Peyer's patch (tissue), 4 donors: ENCODE results near the gene SPATA16. TPM values are rescaled to one million over a fixed set of nuclear protein-coding genes. Genes with fewer than 3 reads are reported as not detected.
"Not testable (repeated sequence)": the region's sequence is repeated elsewhere in the genome, so short reads cannot be mapped to it uniquely, and the experiment has no call there.

Experiments used
- DNase-seq, 3 donors: peaks; one replicate each; pipeline ENCODE4 v3.0.0-alpha.2; 2017 to 2019
- H3K27ac ChIP-seq, 4 donors: fragments of 200-600 bp; sonication (generic); one replicate each; pipeline ENCODE4 v1.5.1; 2016 to 2019
- H3K27me3 ChIP-seq, 2 donors: fragments of 200-600 bp; sonication (generic); one replicate each; pipeline ENCODE4 v1.5.1; 2019
- H3K36me3 ChIP-seq, 3 donors: fragments of 200-600 bp; sonication (generic); one replicate each; pipeline ENCODE4 v1.5.1; 2016 to 2019
- H3K4me1 ChIP-seq, 4 donors: fragments of 200-600 bp; sonication (generic); one replicate each; pipeline ENCODE4 v1.5.1; 2016 to 2019
- H3K4me3 ChIP-seq, 4 donors: fragments of 200-600 bp; sonication (generic); 1 replicate in 3 of 4; 2 replicates in 1 of 4; pipeline ENCODE4 v1.5.1; 2016 to 2019; ENCODE audit warnings: mild to moderate bottlenecking in 1 of 4
- H3K9me3 ChIP-seq, 4 donors: fragments of 200-600 bp; sonication (generic); one replicate each; pipeline ENCODE4 v1.5.1; 2016 to 2019; ENCODE audit warnings: mild to moderate bottlenecking in 1 of 4
- POLR2A ChIP-seq, 2 donors: fragments of 450-650 bp; IDR thresholded peaks; one replicate each; pipeline ENCODE4 v1.5.1; 2017; ENCODE audit warnings: antibody characterized with exemption in 2 of 2, mild to moderate bottlenecking in 2 of 2, moderate library complexity in 2 of 2
- total RNA-seq, 4 donors: library from RNA; depleted of rRNA; stranded (reverse); fragments of >200 nt; gene quantifications; one replicate each; pipeline ENCODE4 v1.1.0, GENCODE V29; 2016
- TF ChIP-seq, protein P1 (sequence below), 6 experiments: fragments of 450-650 bp in 4 of 6; fragments of 200-600 bp in 2 of 6; sonication (generic) in 1 of 6; IDR thresholded peaks; one replicate each; pipeline ENCODE4 v1.5.1; 2017 to 2019; ENCODE audit warnings: antibody characterized with exemption in 6 of 6, mild to moderate bottlenecking in 3 of 6, moderate library complexity in 1 of 6

SPATA16 gene
- total RNA-seq, 4 donors from 2014 or later = not detected

DNA sequence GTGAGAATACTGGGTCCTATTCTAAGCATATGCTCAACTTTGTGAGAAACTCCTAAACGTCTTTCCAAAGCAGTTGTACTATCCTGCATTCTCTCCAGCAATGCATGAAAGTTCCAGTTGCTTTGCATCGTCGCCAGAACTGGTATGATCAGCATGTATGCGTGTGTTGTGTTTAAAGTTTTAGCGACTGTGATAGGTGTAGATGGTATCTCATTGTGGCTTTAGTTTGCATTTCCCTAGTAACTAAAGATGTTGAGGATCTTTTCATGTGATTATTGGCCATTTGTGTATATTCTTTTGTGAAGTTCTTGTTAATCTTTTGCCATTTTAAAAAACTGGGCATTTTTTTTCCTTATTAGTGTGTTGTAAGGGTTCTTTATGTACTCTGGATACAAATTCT, 115.1 kb downstream of the SPATA16 start:
- Histone ChIP-seq H3K27ac (no peak overlapping the region), H3K27me3 (no peaks in the 10 kb centered on the region), H3K9me3 (no peaks in the 10 kb centered on the region), H3K4me1 (no peaks in the 10 kb centered on the region), H3K4me3 (no peak overlapping the region), H3K36me3 (no peaks in the 10 kb centered on the region)
- TF ChIP-seq, protein P1, sequence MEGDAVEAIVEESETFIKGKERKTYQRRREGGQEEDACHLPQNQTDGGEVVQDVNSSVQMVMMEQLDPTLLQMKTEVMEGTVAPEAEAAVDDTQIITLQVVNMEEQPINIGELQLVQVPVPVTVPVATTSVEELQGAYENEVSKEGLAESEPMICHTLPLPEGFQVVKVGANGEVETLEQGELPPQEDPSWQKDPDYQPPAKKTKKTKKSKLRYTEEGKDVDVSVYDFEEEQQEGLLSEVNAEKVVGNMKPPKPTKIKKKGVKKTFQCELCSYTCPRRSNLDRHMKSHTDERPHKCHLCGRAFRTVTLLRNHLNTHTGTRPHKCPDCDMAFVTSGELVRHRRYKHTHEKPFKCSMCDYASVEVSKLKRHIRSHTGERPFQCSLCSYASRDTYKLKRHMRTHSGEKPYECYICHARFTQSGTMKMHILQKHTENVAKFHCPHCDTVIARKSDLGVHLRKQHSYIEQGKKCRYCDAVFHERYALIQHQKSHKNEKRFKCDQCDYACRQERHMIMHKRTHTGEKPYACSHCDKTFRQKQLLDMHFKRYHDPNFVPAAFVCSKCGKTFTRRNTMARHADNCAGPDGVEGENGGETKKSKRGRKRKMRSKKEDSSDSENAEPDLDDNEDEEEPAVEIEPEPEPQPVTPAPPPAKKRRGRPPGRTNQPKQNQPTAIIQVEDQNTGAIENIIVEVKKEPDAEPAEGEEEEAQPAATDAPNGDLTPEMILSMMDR (IDR thresholded peaks at IDR 0.05) = no peak
- TF ChIP-seq POLR2A (IDR thresholded peaks at IDR 0.05) = no peak
- no peak for DNase-seq

DNA sequence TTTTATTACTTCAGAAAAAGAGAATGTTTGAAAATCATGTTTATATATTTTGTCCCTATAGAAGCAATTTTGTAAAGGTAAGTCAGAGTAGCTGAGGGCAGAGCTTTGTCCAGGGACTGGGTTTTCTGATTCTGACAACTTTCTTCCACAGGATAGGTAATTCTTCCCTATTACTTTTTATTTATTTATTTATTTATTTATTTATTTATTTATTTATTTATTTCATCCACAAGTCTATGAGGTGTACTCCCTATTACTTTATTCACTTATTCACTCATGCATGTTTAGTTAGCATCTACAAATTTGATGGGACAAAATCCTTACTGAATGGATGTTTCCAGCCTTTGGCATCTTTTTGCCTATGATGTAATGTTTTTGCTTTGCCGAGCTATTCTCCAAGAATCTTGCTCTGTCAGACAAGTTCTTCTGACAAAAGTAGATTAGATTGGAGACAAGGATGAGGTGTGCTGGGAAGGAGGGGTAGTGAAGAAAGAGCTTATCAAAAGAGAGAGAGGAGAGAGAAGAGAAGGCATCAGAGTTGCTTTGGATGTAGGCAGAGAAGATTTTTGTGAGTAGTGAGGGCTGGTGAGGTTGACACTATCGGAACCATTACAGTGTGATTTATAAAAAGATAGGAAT, 119.4 kb downstream of the SPATA16 start:
- no peak overlapping the region for H3K4me3 ChIP-seq
- H3K9me3 ChIP-seq = no peaks in the 10 kb centered on the region
- DNase-seq = no peak
- no peaks in the 10 kb centered on the region for H3K4me1 ChIP-seq
- no peaks in the 10 kb centered on the region for H3K36me3 ChIP-seq
- H3K27ac ChIP-seq = no peak overlapping the region
- TF ChIP-seq POLR2A (IDR thresholded peaks at IDR 0.05) = no peak
- TF ChIP-seq, protein P1 (IDR thresholded peaks at IDR 0.05) = no peak
- no peaks in the 10 kb centered on the region for H3K27me3 ChIP-seq

DNA sequence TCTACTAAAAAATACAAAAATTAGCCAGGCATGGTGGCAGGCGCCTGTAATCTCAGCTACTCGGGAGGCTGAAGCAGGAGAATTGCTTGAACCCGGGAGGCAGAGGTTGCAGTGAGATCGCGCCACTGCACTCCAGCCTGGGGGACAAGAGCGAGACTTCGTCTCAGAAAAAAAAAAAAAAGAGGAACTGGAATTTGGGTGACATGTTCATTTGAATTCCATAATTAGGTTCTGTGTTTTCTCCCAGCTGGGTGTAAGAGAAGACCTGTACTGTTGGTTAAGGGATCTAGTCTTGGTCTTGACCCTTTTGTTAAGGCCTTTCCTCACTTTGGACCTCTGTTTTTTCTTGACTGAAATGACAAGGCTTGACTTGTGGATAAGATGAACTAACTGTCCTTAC, 120.9 kb downstream of the SPATA16 start:
- H3K4me1 ChIP-seq, H3K9me3 ChIP-seq, DNase-seq, H3K36me3 ChIP-seq, H3K4me3 ChIP-seq, H3K27me3 ChIP-seq, H3K27ac ChIP-seq: not testable (repeated sequence)

DNA sequence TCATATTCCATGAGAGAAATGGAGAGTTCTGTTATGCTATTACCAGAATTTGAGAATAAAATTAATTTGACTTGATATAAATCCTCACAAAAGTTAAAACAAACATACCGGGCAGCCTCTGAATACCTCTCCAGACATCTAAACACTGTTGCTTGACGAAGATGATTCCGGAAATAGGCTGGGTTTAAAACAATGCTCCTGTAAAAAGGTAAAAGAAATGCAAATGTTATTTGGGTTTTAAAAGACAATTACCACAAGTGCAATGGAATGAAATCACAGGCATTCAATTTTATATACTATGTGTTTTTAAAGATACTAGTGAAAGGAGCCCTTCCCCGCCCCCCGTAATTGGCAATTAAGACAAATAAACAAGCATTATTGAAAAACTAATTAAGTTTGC, 121.7 kb downstream of the SPATA16 start:
- no peaks in the 10 kb centered on the region for H3K27me3 ChIP-seq
- no peak overlapping the region for H3K27ac ChIP-seq
- no peak for DNase-seq
- H3K9me3 ChIP-seq = no peaks in the 10 kb centered on the region
- H3K36me3 ChIP-seq = no peaks in the 10 kb centered on the region
- H3K4me3 ChIP-seq = no peak overlapping the region
- TF ChIP-seq, protein P1 (IDR thresholded peaks at IDR 0.05) = no peak
- TF ChIP-seq POLR2A (IDR thresholded peaks at IDR 0.05) = no peak
- H3K4me1 ChIP-seq = no peaks in the 10 kb centered on the region

DNA sequence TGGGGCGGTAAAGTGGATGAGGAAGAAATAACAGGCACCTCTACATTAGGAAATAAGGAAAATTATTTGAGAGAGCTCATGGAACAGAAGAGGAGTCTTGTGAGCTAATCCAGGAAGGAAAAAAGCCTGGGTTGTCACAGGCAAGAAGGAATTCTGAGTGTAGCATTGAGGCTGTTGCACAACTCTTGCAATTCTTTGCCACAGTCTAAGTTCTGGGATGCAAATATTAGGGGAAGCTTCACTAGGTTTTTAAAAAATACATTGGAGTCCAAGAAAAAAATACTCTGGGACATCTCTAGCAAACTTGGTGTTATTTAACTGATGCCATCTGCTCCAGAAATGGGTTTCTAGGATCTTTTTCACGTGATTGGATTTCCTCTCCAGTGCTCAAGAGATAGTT, 122.3 kb downstream of the SPATA16 start:
- H3K4me1 ChIP-seq = no peaks in the 10 kb centered on the region
- no peaks in the 10 kb centered on the region for H3K27me3 ChIP-seq
- H3K4me3 ChIP-seq = no peak overlapping the region
- H3K36me3 ChIP-seq = no peaks in the 10 kb centered on the region
- TF ChIP-seq, protein P1 (IDR thresholded peaks at IDR 0.05) = no peak
- no peak for TF ChIP-seq POLR2A (IDR thresholded peaks at IDR 0.05)
- no peak overlapping the region for H3K27ac ChIP-seq
- DNase-seq = no peak
- no peaks in the 10 kb centered on the region for H3K9me3 ChIP-seq

DNA sequence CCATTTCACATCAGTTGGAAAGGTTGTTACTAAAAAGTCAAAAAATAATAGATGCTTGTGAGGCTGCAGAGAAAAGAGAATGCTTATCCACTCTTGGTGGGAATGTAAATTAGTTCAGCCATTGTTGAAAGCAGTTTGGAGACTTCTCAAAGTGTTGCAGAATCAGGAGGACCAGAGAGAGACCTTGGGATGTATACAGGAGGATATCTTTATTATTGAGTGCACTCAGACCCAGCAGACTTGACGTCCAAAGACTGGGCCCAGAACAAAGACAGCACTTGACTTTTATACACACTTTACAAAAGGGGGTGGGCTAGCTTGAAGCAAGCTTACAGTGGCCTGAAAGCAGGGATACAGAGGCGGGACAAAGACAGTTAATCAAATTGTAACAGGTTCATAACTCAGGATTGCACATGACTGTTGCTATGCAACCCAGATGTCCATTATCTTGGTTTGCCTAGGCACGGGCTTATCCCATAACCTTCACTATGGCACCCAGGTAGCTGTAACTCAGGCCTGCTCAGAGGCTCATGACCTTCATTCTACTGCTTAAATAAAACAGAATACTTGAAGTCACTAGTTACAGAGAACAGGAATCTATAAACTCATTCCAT, 127.7 kb downstream of the SPATA16 start:
- TF ChIP-seq POLR2A (IDR thresholded peaks at IDR 0.05) = no peak
- TF ChIP-seq, protein P1 (IDR thresholded peaks at IDR 0.05) = no peak
- no peak overlapping the region for H3K27ac ChIP-seq
- no peaks in the 10 kb centered on the region for H3K9me3 ChIP-seq
- no peaks in the 10 kb centered on the region for H3K27me3 ChIP-seq
- no peak for DNase-seq
- no peaks in the 10 kb centered on the region for H3K4me1 ChIP-seq
- H3K36me3 ChIP-seq = no peaks in the 10 kb centered on the region
- no peak overlapping the region for H3K4me3 ChIP-seq
